Measurements from ENCODE around the gene SAMHD1. TPM values are rescaled to one million over a fixed set of nuclear protein-coding genes. Genes with fewer than 3 reads are reported as not detected.

SAMHD1 gene
- total RNA-seq, 4 donors from 2014 or later = 348 to 854 (median 449) TPM

GRCh38 chr20:36951979-36952738 lies 651 bp upstream of the SAMHD1 start:
- H3K4me3 ChIP-seq = peak overlapping the region; percentile 86 to 99
- H3K9me3 ChIP-seq = no peaks in the 10 kb centered on the region
- WGBS, 2 donors (ENCODE audit: low coverage in 1 of 2) = 34 to 39% methylated on average over 4 to 8 of the region's 11 CpGs
- H3K27ac ChIP-seq = peak overlapping the region; percentile 55 to 97 (median 96)
- TF ChIP-seq EP300 (IDR thresholded peaks at IDR 0.05) = no peak
- TF ChIP-seq, protein P1, sequence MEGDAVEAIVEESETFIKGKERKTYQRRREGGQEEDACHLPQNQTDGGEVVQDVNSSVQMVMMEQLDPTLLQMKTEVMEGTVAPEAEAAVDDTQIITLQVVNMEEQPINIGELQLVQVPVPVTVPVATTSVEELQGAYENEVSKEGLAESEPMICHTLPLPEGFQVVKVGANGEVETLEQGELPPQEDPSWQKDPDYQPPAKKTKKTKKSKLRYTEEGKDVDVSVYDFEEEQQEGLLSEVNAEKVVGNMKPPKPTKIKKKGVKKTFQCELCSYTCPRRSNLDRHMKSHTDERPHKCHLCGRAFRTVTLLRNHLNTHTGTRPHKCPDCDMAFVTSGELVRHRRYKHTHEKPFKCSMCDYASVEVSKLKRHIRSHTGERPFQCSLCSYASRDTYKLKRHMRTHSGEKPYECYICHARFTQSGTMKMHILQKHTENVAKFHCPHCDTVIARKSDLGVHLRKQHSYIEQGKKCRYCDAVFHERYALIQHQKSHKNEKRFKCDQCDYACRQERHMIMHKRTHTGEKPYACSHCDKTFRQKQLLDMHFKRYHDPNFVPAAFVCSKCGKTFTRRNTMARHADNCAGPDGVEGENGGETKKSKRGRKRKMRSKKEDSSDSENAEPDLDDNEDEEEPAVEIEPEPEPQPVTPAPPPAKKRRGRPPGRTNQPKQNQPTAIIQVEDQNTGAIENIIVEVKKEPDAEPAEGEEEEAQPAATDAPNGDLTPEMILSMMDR (IDR thresholded peaks at IDR 0.05) = no peak
- TF ChIP-seq POLR2A (IDR thresholded peaks at IDR 0.05) = no peak
- H3K27me3 ChIP-seq = no peaks in the 10 kb centered on the region
- no peak for ATAC-seq
- no peaks in the 10 kb centered on the region for H3K36me3 ChIP-seq
- peaks cover 0 to 48% (median 0%) of the 10 kb centered on the region in 3 donors for H3K4me1 ChIP-seq

GRCh38 chr20:36950414-36951197 lies 902 bp downstream of the SAMHD1 start:
- peak overlapping the region; percentile 95 to 99 (median 96) for H3K27ac ChIP-seq
- H3K4me1 ChIP-seq = peaks cover 0 to 63% (median 10%) of the 10 kb centered on the region in 3 donors
- 0 to 1% methylated on average over 3 to 10 of the region's 24 CpGs for WGBS, 2 donors (ENCODE audit: low coverage in 1 of 2)
- H3K27me3 ChIP-seq = no peaks in the 10 kb centered on the region
- no peaks in the 10 kb centered on the region for H3K9me3 ChIP-seq
- peak overlapping the region; percentile 86 to 99 for H3K4me3 ChIP-seq
- TF ChIP-seq POLR2AphosphoS5 (IDR thresholded peaks at IDR 0.05) (peak; percentile 53), POLR2A (IDR thresholded peaks at IDR 0.05) (peak in 1 of 2 donors; percentile 15), EP300 (IDR thresholded peaks at IDR 0.05) (no peak)
- TF ChIP-seq, protein P1 (IDR thresholded peaks at IDR 0.05) = peak in 2 of 4 experiments; percentile 22 to 34
- no peak for ATAC-seq
- H3K36me3 ChIP-seq = peaks cover 2 to 10% of the 10 kb centered on the region in 2 donors

DNA sequence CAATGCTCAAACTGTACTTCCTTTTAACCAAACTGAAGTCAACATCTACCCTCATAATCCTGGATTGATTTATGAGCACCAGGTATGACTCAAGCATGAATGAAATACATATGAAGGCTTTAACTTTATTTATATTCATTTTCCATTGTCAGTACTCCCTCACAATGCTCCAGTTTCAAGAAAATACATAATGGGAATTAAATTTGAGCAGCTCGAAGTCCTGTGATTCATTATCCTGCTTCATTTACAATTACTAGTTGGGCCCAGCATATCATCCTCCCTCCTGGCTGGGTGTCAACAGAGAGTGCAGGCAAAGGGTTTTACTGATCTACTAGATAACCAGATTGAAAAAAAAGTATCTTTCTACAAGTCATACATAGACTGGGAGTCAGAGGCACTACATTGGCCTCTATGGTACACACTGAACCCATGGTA lies 10.1 kb downstream of the SAMHD1 start:
- 0 to 6% methylated on average over 1 of the region's 1 CpG for WGBS, 2 donors (ENCODE audit: low coverage in 1 of 2)
- TF ChIP-seq POLR2AphosphoS5 (IDR thresholded peaks at IDR 0.05) (no peak), EP300 (IDR thresholded peaks at IDR 0.05) (no peak), POLR2A (IDR thresholded peaks at IDR 0.05) (no peak)
- TF ChIP-seq, protein P1 (IDR thresholded peaks at IDR 0.05) = no peak
- Histone ChIP-seq H3K9me3 (no peaks in the 10 kb centered on the region), H3K4me3 (no peak overlapping the region), H3K27ac (peak overlapping the region; percentile 95 to 99 (median 96)), H3K36me3 (peaks cover 6 to 67% of the 10 kb centered on the region in 2 donors), H3K4me1 (peaks cover 14 to 100% (median 58%) of the 10 kb centered on the region in 3 donors), H3K27me3 (no peaks in the 10 kb centered on the region)
- ATAC-seq = no peak

GRCh38 chr20:36937402-36937770 lies 14.1 kb downstream of the SAMHD1 start:
- ATAC-seq = peak; percentile 4
- TF ChIP-seq EP300 (IDR thresholded peaks at IDR 0.05) (no peak), POLR2AphosphoS5 (IDR thresholded peaks at IDR 0.05) (no peak), POLR2A (IDR thresholded peaks at IDR 0.05) (no peak)
- TF ChIP-seq, protein P1 (IDR thresholded peaks at IDR 0.05) = no peak
- H3K4me3 ChIP-seq = no peak overlapping the region
- peaks cover 2 to 81% of the 10 kb centered on the region in 2 donors for H3K36me3 ChIP-seq
- H3K9me3 ChIP-seq = no peaks in the 10 kb centered on the region
- H3K27ac ChIP-seq = peak overlapping the region; percentile 34 to 97 (median 88)
- H3K27me3 ChIP-seq = no peaks in the 10 kb centered on the region
- peaks cover 2 to 98% (median 43%) of the 10 kb centered on the region in 3 donors for H3K4me1 ChIP-seq
